HG02588 (cell line): ENCODE measurements around the gene PES1.
"Not testable (repeated sequence)": the region's sequence is repeated elsewhere in the genome, so short reads cannot be mapped to it uniquely, and the experiment has no call there.

Experiments used
- ATAC-seq: cut with Tn5 transposase; IDR thresholded peaks from one replicate; pipeline ENCODE4 v1.9.1; 2021; ENCODE audit warnings: mild to moderate bottlenecking, moderate library complexity; ENCODE audit not compliant: unreplicated experiment

PES1 gene

DNA sequence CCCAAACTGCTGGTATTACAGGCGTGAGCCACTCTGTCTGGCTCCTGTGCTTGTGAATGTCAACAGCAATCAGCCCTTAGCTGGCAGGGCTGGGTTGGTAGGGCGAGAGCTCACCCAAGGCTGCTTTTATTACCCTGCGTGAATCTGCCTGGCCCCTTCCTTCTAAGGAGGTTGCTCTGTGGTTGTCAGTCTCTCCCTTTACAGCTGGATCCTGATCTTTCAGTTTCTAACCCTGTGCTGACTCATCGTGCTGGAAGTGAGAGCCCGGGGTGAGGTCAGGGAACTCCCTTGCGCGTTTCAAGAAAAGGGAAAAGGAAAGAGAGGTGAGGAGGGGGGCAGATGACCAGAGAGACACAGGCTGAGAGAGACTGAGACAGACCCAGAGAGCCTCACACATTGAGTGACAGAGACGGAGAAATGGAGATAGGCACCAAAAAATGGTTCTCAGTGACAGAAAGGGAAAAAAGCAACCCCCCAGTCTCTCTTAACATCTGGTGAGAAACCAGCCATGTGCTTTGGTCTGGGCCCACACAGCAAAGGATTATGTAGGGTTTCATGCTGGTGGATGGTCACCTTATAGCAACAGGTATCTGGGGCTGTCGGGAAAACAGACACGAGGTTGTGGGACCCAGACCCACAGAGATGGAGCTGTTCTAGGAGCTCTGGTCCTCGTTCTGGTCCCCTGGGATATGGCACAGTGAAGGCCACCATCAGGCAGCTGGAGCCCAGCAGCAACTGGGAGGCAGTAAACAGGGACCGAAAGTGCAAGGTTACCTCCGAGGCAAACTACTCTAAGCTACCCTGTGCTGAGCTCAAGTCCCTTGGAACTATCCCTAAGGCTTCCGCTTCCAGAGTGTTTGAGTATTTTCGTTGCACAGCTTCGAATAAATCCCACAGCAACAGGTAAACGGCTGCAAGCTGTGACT, 17.8 kb upstream of the PES1 start:
- ATAC-seq, result peak; percentile 40

DNA sequence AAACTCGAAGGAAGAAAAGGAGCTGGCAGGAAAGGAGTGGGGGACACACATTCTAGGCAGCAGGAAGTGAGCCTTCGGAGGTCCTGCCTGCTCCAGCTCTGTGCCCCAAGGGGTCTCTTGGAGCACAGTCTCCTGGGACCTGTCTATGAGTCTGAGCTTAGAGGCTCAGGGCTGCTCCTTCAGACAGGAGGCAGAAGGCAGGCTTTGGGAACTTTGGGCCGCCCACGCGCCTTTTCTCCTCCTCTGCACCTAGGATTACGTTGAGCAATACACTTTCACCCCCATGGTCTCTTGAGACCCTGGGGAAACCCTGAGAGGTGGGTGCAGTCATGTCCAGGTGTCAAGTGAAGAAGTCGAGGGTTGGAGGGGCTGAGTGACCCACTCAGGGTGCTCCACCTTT, 16.2 kb upstream of the PES1 start:
- no peak for ATAC-seq

DNA sequence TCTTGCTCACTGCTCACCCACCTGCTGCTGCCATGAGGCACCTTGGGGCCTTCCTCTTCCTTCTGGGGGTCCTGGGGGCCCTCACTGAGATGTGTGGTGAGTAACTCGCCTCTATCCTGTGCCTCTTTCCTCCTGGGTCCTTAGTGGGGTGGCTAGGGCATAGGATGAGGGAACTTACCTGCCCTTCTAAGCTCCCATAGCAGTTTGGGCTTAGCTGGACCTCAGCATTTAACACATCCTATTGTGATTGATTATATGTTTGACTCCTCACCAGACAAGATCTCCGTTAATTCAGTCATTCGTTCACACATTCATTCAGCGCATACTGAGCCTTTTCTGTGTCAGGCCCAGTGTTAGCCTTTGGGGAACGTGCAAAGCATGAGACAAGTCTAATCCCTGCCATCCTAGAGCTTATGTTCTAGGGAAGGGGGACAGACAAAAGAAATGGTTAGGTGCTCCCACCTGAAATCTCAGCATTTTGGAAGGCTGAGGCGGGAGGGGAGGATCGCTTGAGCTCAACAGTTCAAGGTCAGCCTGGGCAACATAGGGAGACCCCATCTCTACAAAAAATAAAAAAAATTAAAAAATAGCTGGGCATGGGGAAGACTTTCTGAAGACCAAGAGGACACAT, 15.7 kb upstream of the PES1 start:
- ATAC-seq, result no peak

DNA sequence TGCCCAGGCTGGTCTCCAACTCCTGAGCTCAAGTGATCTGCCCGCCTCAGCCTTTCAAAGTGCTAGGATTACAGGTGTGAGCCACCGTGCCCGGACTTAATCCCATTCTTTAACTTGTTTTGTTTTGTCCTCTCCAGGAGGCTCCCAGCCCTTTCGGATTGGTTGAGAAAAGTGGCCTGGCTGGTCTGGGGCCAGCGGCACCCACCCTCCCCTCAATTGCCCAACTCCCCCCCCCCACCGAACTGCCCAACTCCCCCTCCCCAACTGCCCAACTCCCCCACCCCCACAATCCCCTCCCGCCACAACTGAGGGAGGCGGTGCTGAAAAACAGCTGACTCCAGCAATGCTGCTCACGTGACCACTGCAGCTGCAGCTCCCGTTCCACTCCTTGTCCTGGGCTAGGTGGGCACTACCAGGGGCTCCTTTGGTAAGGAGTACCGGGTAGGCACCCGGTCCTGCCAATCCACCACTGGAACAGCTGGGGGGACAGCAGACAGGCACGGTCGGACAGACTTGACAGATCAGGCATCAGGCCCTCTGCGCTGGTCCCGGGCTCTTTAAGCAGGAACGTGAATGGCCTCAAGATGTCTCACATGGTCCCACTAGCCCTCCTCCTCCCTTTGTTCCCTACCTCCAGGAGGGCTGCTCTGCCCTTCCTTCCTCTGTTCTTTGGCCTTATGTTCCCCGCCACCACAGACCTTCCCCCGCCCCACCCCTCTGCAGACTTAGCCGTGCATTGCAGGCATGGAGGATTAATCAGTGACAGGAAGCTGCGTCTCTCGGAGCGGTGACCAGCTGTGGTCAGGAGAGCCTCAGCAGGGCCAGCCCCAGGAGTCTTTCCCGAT, 15.0 kb upstream of the PES1 start, which contains the start of gene TCN2:
TCN2 (plus strand) TSS at position 720 of the 845 bp plus-strand sequence. CDS start 158 bp downstream, outside the sequence.
- ATAC-seq, result no peak

DNA sequence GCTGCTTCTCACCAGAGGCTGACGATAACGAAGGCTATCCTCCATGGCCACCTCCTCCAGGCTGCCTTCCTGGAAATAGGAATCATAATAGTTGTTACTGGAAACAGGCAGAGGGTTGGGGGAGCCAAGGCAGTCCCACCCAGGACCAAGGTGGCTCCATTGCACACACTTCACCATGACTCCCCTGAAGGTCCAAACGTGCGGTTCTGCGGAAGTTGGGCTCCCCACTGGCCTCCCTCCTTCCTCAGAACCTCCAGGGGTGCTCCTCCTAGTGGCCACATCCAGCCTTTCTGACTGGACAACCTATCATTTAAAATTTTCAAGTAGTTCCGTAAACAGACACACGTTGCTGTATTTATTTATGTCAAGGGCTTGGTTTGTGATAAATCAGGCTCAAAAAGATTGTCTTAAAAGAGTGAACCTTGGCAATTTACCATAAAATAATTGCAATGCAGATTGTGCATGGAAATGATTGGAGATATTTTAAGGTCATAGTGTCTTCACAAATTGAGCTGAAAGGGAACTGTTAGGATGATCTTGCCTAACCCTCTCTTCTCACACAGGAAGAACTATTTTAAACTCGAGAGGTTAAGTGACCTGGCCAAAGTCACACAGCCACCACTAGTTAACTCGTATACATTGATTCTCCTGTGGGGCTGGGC, 13.9 kb upstream of the PES1 start:
- no peak for ATAC-seq

DNA sequence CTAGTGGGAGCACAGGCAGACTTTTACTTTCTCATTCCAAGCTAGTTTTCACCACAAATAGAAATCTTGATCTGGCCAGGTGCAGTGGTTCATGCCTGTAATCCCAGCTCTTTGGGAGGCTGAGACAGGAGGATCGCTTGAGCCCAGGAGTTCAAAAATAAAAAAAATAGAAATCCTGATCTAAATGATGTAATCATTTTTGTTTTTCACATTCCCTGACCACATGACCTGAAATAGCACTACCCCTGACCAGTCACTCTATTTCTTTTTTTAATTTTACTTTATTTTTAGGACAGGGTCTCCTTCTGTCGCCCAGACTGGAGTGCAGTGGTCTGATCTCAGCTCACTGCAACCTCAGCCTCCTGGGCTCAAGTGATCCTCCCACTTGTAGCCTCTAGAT, 13.0 kb upstream of the PES1 start:
- ATAC-seq, result no peak

GRCh38 chr22:30603801-30604200, 12.1 kb upstream of the PES1 start:
- no peak for ATAC-seq

DNA sequence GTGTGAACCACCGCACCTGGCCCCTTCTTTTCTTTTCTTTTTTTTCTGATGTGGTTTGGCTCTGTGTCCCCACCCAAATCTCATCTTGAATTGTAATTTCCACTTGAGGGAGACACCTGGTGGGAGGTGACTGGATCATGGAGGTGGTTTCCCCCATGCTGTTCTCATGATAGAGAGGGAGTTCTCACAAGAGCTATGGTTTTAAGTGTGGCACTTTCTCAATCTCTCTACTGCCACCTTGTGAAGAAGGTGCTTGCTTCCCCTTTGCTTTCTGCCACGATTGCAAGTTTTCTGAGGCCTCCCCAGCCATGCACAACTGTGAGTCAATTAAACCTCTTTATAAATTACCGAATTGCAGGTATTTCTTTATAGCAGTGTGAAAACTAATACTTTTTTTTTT, 10.3 kb upstream of the PES1 start:
- no peak for ATAC-seq

DNA sequence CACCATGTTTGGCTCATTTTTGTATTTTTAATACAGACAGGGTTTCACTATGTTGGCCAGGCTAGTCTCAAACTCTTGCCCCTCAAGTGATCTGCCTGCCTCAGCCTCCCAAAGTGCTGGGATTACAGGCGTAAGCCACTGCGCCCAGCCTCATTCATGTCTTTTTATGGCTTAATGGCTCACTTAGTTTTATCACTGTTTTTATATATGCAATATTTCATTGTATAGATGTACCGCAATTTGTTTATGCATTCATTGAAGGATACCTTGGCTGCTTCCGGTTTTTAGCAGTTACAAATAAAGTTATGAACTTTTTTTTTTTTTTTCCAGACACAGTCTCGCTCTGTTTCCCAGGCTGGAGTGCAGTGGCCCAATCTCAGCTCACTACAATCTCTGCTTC, 9.8 kb upstream of the PES1 start:
- no peak for ATAC-seq

DNA sequence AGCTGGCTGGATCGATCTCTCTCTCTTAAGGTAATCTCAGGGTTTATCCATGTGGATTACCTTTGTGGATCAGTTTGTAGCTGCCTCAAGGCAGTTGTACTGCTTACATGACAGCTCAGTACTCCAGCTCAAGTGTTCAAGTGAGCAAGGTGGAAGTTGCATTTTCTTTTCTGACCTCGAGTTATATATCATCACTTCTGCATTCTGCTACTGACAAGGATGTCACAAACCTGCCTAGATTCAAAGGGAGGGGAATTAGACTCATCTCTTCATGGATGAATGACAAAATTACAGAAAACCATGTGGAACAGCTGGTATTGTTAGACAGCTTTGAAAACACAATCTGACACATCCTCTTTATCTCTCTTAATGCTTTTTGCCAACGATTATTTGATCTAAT, 9.2 kb upstream of the PES1 start:
- no peak for ATAC-seq

- no peak for ATAC-seq
Observed at GRCh38 chr22:30598986-30599385, 7.3 kb upstream of the PES1 start.

DNA sequence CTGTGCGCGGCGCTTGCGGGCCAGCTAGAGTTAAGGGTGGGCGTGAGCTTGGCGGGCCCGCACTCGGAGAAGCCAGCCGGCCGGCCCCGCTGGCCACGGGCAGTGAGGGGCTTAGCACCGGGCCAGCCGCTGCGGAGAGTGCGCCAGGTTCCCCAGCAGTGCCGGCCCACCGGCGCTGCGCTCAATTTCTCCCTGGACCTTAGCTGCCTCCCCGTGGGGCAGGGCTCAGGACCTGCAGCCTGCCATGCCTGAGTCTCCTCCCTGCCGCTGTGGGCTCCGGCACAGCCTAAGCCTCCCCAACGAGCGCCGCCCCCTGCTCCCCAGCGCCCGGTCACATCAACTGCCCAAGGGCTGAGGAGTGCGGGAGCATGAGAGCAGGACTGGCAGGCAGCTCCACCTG, 5.2 kb upstream of the PES1 start:
- no peak for ATAC-seq

GRCh38 chr22:30596199-30596598, 4.5 kb upstream of the PES1 start:
- ATAC-seq, result no peak

DNA sequence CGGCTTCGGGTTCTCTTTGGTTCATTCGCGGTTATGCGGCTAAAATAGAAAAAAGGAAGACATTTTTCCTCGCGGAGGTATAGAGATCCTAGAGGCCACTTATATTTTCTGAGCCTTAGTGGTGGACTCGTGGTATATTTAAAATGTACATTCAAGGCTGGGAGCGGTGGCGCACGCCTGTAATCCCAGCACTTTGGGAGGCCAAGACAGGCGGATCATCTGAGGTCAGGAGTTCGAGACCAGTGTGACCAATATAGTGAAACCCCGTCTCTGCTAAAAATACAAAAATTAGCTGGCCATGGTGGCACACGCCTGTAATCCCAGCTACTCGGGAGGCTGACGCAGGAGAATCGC, 627 bp upstream of the PES1 start:
- ATAC-seq, result not testable (repeated sequence)

DNA sequence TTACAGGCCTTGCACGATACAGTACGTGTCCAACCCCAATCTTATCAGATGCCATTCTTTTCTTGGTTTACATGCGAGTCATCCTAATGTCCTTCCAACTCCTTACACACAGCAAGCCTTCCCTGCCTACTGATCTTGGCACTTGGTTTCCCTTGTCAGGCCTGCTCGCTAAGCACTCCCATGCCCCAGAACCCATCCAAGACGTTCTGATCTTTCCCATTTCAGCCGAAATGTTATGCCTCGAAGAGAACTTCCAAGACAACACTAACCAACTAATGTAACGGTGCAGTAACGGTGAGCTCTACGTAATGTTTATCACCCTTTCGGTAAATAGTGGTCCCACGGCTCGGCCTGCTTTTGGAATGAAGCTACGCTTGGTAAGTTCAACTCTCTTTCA, 521 bp downstream of the PES1 start:
- ATAC-seq, result no peak

DNA sequence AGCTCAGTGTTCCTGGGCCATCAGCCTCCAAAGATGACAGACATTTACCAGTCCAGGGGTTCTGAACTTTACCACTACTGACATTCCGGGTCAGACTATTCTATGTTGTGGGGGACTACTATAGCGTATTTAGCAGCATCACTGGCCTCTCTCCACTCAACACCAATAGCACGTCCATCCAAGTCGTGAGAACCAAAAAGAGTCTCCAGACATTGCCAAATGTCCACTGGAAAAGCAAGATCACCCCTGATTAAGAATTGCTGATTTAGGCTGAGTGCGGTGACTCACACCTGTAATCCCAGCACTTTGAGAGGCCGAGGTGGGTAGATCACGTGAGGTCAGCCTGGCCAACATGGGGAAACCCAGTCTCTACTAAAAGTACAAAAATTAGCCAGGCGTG, 5.3 kb downstream of the PES1 start:
- ATAC-seq, result no peak

DNA sequence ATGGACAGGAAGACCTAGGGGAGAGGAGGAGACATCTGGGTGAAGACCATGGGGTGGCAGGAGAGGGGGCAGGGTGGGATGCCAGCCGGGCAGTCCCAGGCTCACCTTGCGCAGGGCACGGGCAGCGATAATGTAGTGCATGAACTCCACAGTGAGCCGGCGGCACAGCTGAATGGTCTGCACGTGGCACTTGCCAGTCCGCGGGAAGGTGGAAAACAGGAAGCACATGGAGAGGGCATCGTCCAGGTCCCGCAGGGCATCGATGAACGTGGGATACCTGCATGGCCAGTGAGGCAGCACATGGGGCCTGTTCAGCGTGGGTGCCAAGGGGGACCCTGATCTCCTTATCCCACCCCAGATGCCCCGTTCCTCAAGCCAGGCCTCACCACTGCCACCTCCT, 7.3 kb downstream of the PES1 start:
- no peak for ATAC-seq

DNA sequence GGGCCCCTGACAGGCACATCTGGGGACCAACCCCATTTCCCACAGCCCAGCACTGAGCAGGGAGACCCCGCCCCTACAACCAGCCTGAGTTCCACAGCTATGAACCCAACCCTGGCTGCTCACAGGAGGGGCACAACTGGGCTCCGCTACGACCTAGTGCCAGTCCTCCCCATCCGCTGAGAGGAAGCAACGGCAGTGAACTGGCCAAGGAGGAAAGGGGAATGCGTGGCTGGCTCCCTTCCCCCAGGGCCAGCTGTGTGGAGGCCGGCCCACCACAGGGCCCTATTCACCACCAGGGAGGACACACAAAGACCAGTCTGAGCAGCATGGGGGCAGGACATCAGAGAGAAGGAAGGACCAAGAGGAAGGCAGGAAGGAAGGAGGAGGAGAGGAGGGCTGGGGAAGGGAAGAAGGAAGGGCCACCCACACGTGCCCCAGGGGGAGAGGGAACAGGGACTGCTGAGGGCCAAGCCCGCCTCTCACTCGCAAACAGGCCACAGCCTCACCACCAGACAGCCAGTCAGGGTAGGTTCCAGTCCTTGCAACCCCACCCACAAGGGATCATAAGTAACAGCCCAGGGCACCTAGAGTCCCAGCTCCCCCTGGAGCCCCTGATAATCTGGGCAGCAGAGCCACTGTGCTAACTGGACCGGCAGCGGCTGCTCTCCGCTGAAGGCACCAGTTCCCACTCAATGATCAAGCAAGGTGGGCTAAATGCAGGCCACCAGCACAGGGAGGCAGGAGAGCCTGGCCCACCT, 8.7 kb downstream of the PES1 start:
- no peak for ATAC-seq

DNA sequence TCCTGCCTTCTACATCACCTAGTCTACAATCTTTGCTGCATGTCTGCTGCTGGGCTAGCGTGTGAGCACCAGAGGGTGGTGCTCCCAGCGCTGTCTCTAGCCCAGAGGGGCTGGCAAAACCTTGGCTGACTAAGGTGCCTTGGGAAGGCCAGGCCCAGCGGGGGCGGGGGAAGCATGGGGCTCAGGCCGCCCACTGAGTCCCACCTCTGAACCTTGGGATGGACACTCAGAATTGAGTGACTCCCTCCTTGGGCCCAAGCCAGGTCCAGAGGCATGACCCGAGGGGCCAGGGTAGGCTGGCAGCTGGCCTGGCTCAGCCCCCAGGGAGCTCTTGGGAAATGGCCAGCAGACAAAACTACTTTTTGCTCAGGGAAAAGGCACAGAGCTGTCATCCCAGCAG, 9.7 kb downstream of the PES1 start:
- ATAC-seq, result no peak

GRCh38 chr22:30580896-30581295, 10.8 kb downstream of the PES1 start:
- ATAC-seq, result no peak
